Fibroblast of the conjunctiva (primary cell): Measurements from ENCODE around the gene NANS.
A peak's percentile ranks its signal among the peaks of the same experiment; 100 is the strongest.

Source experiments
- DNase-seq: peaks from one replicate; pipeline ENCODE4 v3.0.0-alpha.2; 2010; ENCODE audit warnings: low read depth

Gene NANS

GRCh38 chr9:98038958-98039357, 17.6 kb upstream of the NANS start:
- no peak for DNase-seq

GRCh38 chr9:98039607-98040017, 16.9 kb upstream of the NANS start:
- no peak for DNase-seq

GRCh38 chr9:98040212-98040611, 16.3 kb upstream of the NANS start:
- DNase-seq = no peak

- DNase-seq = no peak
Observed at GRCh38 chr9:98043915-98044314, 12.6 kb upstream of the NANS start.

- no peak for DNase-seq
Observed at GRCh38 chr9:98045234-98046179, 11.0 kb upstream of the NANS start.

- DNase-seq = no peak
Observed at GRCh38 chr9:98046180-98046543, 10.4 kb upstream of the NANS start.

- no peak for DNase-seq
Observed at GRCh38 chr9:98047002-98047401, 9.5 kb upstream of the NANS start.

GRCh38 chr9:98049288-98050072, 7.1 kb upstream of the NANS start:
- DNase-seq = no peak

- DNase-seq = no peak
Observed at GRCh38 chr9:98050351-98050750, 6.2 kb upstream of the NANS start.

GRCh38 chr9:98054376-98054951, 2.1 kb upstream of the NANS start:
- DNase-seq = no peak

GRCh38 chr9:98057138-98057799, 737 bp downstream of the NANS start:
- no peak for DNase-seq

- no peak for DNase-seq
Observed at GRCh38 chr9:98062161-98062560, 5.6 kb downstream of the NANS start.

GRCh38 chr9:98064623-98065392, 8.3 kb downstream of the NANS start:
- DNase-seq = no peak

GRCh38 chr9:98066235-98066634, 9.7 kb downstream of the NANS start:
- DNase-seq = no peak

- no peak for DNase-seq
Observed at GRCh38 chr9:98067184-98067583, 10.7 kb downstream of the NANS start.

GRCh38 chr9:98069551-98069950, 13.0 kb downstream of the NANS start:
- DNase-seq = no peak

- DNase-seq = no peak
Observed at GRCh38 chr9:98070704-98071103, 14.2 kb downstream of the NANS start.

- DNase-seq = no peak
Observed at GRCh38 chr9:98071737-98072136, 15.2 kb downstream of the NANS start.

- no peak for DNase-seq
Observed at GRCh38 chr9:98074115-98074990, 17.8 kb downstream of the NANS start.

- DNase-seq = peak; percentile 47
Observed at GRCh38 chr9:98075332-98075805, 18.8 kb downstream of the NANS start.
